HEK293T (cell line): ENCODE data around the gene CXCR2.

Source experiments
- CTCF ChIA-PET: fragments of 350-600 bp; formaldehyde crosslinking; extraction: SDS; loops from one replicate; lab custom pipeline; 2021; ENCODE audit warnings: antibody characterized with exemption, inconsistent platforms; lab: Yijun Ruan, JAX
- POLR2A ChIA-PET: fragments of 350-600 bp; formaldehyde crosslinking; extraction: SDS; loops from one replicate; lab custom pipeline; 2020; ENCODE audit warnings: antibody characterized with exemption, inconsistent platforms; lab: Yijun Ruan, JAX
- DNase-seq: peaks from one replicate; pipeline ENCODE4 v3.0.0; 2012; ENCODE audit warnings: mixed read lengths; ENCODE audit errors: extremely low spot score
- ARNT ChIP-seq: fragments of 450-650 bp; IDR thresholded peaks from 2 replicates; pipeline ENCODE4 v1.6.1; 2017; ENCODE audit warnings: mild to moderate bottlenecking
- BHLHE40 ChIP-seq: fragments of 450-650 bp; IDR thresholded peaks from 2 replicates; pipeline ENCODE4 v1.6.1; 2016; ENCODE audit warnings: mild to moderate bottlenecking, moderate library complexity, borderline replicate concordance
- CTBP1 ChIP-seq: fragments of 450-650 bp; IDR thresholded peaks from 2 replicates; pipeline ENCODE4 v1.6.1; 2016; ENCODE audit warnings: borderline replicate concordance
- ELF4 ChIP-seq: fragments of 450-650 bp; IDR thresholded peaks from 2 replicates; pipeline ENCODE4 v1.6.1; 2017; ENCODE audit warnings: antibody characterized with exemption
- FOXA1 ChIP-seq: fragments of 450-650 bp; IDR thresholded peaks from 2 replicates; pipeline ENCODE4 v1.6.1; 2016; ENCODE audit warnings: mild to moderate bottlenecking
- FOXK2 ChIP-seq: fragments of 450-650 bp; IDR thresholded peaks from 2 replicates; pipeline ENCODE4 v1.6.1; 2016; ENCODE audit warnings: mild to moderate bottlenecking
- FOXM1 ChIP-seq: fragments of 450-650 bp; IDR thresholded peaks from 2 replicates; pipeline ENCODE4 v1.6.1; 2017; ENCODE audit warnings: mild to moderate bottlenecking, borderline replicate concordance
- HDGF ChIP-seq: fragments of 450-650 bp; IDR thresholded peaks from 2 replicates; pipeline ENCODE4 v1.6.1; 2017; ENCODE audit warnings: antibody characterized with exemption, borderline replicate concordance
- L3MBTL2 ChIP-seq: fragments of 450-650 bp; conservative IDR thresholded peaks from 2 replicates; pipeline ENCODE4 v1.6.1; 2016; ENCODE audit warnings: mild to moderate bottlenecking
- LEF1 ChIP-seq: fragments of 450-650 bp; IDR thresholded peaks from 2 replicates; pipeline ENCODE4 v1.6.1; 2017; ENCODE audit warnings: mild to moderate bottlenecking, borderline replicate concordance
- NFRKB ChIP-seq: fragments of 450-650 bp; IDR thresholded peaks from 2 replicates; pipeline ENCODE4 v1.6.1; 2016; ENCODE audit warnings: mild to moderate bottlenecking, moderate library complexity
- PKNOX1 ChIP-seq: fragments of 450-650 bp; IDR thresholded peaks from 2 replicates; pipeline ENCODE4 v1.6.1; 2016
- SP1 ChIP-seq: fragments of 450-650 bp; IDR thresholded peaks from 2 replicates; pipeline ENCODE4 v1.6.1; 2017
- SUZ12 ChIP-seq: fragments of 450-650 bp; IDR thresholded peaks from 2 replicates; pipeline ENCODE4 v1.6.1; 2016; ENCODE audit warnings: mild to moderate bottlenecking
- TARDBP ChIP-seq: fragments of 450-650 bp; IDR thresholded peaks from 2 replicates; pipeline ENCODE4 v1.6.1; 2016
- ZNF384 ChIP-seq: fragments of 450-650 bp; IDR thresholded peaks from 2 replicates; pipeline ENCODE4 v1.6.1; 2016

Gene CXCR2

GRCh38 chr2:218127929-218128455, 2.2 kb downstream of the CXCR2 start:
- POLR2A ChIA-PET, result no interaction called here
- no peak for TF ChIP-seq BHLHE40
- no peak for DNase-seq
- CTCF ChIA-PET, result no interaction called here

- CTCF ChIA-PET, result no interaction called here
- TF ChIP-seq L3MBTL2, result no peak
- TF ChIP-seq TARDBP, result no peak
- TF ChIP-seq LEF1, result no peak
- no peak for TF ChIP-seq ELF4
- no peak for TF ChIP-seq BHLHE40
- no peak for TF ChIP-seq NFRKB
- no peak for TF ChIP-seq SUZ12
- POLR2A ChIA-PET, result no interaction called here
- DNase-seq, result no peak
Measured at GRCh38 chr2:218128781-218129457, 3.1 kb downstream of the CXCR2 start.

- POLR2A ChIA-PET, result no interaction called here
- CTCF ChIA-PET, result no interaction called here
- no peak for DNase-seq
- no peak for TF ChIP-seq HDGF
- TF ChIP-seq FOXK2, result no peak
- no peak for TF ChIP-seq SUZ12
- TF ChIP-seq BHLHE40, result no peak
- no peak for TF ChIP-seq FOXA1
- TF ChIP-seq ELF4, result no peak
- no peak for TF ChIP-seq NFRKB
- no peak for TF ChIP-seq SP1
- no peak for TF ChIP-seq FOXM1
- TF ChIP-seq ZNF384, result no peak
Measured at GRCh38 chr2:218129458-218130135, 3.8 kb downstream of the CXCR2 start.

- DNase-seq, result no peak
- POLR2A ChIA-PET, result no interaction called here
Measured at GRCh38 chr2:218130377-218130776, 4.5 kb downstream of the CXCR2 start.

GRCh38 chr2:218130822-218131221, 5.0 kb downstream of the CXCR2 start:
- TF ChIP-seq SP1, result no peak
- TF ChIP-seq BHLHE40, result no peak
- TF ChIP-seq L3MBTL2, result no peak
- no peak for TF ChIP-seq ZNF384
- no peak for TF ChIP-seq SUZ12
- no peak for TF ChIP-seq ARNT
- no peak for TF ChIP-seq ELF4
- no peak for TF ChIP-seq FOXM1
- TF ChIP-seq NFRKB, result no peak
- TF ChIP-seq PKNOX1, result no peak
- TF ChIP-seq LEF1, result no peak
- CTCF ChIA-PET, result no interaction called here
- POLR2A ChIA-PET, result no interaction called here
- DNase-seq, result no peak

More at GRCh38 chr2:218130377-218130776, 4.5 kb downstream of the CXCR2 start:
- CTCF ChIA-PET, result no interaction called here
- no peak for TF ChIP-seq BHLHE40
- no peak for TF ChIP-seq FOXK2
- TF ChIP-seq L3MBTL2, result no peak
- no peak for TF ChIP-seq ZNF384
- no peak for TF ChIP-seq FOXM1
- no peak for TF ChIP-seq HDGF
- TF ChIP-seq SP1, result no peak
- no peak for TF ChIP-seq PKNOX1
- TF ChIP-seq SUZ12, result no peak
- TF ChIP-seq NFRKB, result no peak
- no peak for TF ChIP-seq LEF1
- TF ChIP-seq FOXA1, result no peak
- TF ChIP-seq ARNT, result no peak
- no peak for TF ChIP-seq ELF4
- no peak for TF ChIP-seq TARDBP
- no peak for TF ChIP-seq CTBP1

- POLR2A ChIA-PET, result no interaction called here
- TF ChIP-seq PKNOX1, result no peak
- no peak for TF ChIP-seq TARDBP
- no peak for TF ChIP-seq L3MBTL2
- no peak for TF ChIP-seq LEF1
- no peak for TF ChIP-seq HDGF
- TF ChIP-seq ARNT, result no peak
- no peak for TF ChIP-seq FOXK2
- TF ChIP-seq SUZ12, result no peak
- no peak for TF ChIP-seq ELF4
- no peak for TF ChIP-seq NFRKB
- TF ChIP-seq FOXA1, result no peak
- TF ChIP-seq FOXM1, result no peak
- no peak for TF ChIP-seq BHLHE40
- no peak for TF ChIP-seq ZNF384
- no peak for TF ChIP-seq CTBP1
- no peak for TF ChIP-seq SP1
- no peak for DNase-seq
- CTCF ChIA-PET, result no interaction called here
Measured at GRCh38 chr2:218137514-218137913, 11.7 kb downstream of the CXCR2 start.
